DOHH2 (cell line): ENCODE measurements around the gene TNIP3.

ENCODE experiments used
- H3F3A ChIP-seq: fragments of 200-600 bp; sonication (generic), shearing (Covaris generic); 2 replicates; pipeline ENCODE4 v1.6.0; 2016; ENCODE audit warnings: antibody characterized with exemption, mild to moderate bottlenecking; ENCODE audit not compliant: control insufficient read depth, insufficient read depth
- H3K27ac ChIP-seq: fragments of 200-600 bp; sonication (generic); 2 replicates; pipeline ENCODE4 v1.5.1; 2014; ENCODE audit warnings: low read depth, mild to moderate bottlenecking, low read length, moderate library complexity
- H3K27me3 ChIP-seq: fragments of 200-600 bp; sonication (generic); 2 replicates; pipeline ENCODE4 v1.6.1; 2014; ENCODE audit warnings: mild to moderate bottlenecking, low read length, mixed read lengths; ENCODE audit not compliant: control insufficient read depth
- H3K36me3 ChIP-seq: fragments of 200-600 bp; sonication (generic); 2 replicates; pipeline ENCODE4 v1.6.1; 2014; ENCODE audit warnings: mild to moderate bottlenecking, low read length, moderate library complexity, mixed read lengths; ENCODE audit not compliant: control insufficient read depth
- H3K4me1 ChIP-seq: fragments of 200-600 bp; sonication (generic); 2 replicates; pipeline ENCODE4 v1.6.1; 2014; ENCODE audit warnings: mild to moderate bottlenecking, low read length, mixed read lengths; ENCODE audit not compliant: control insufficient read depth
- H3K4me2 ChIP-seq: fragments of 200-600 bp; sonication (generic); 2 replicates; pipeline ENCODE4 v1.6.0; 2014; ENCODE audit warnings: mild to moderate bottlenecking, low read length, moderate library complexity
- H3K4me3 ChIP-seq: fragments of 200-600 bp; sonication (generic); 2 replicates; pipeline ENCODE4 v1.5.1; 2014; ENCODE audit warnings: mild to moderate bottlenecking, low read length, mixed read lengths
- H3K79me2 ChIP-seq: fragments of 200-600 bp; sonication (generic); 2 replicates; pipeline ENCODE4 v1.6.1; 2014; ENCODE audit warnings: mild to moderate bottlenecking, low read length, mixed read lengths; ENCODE audit not compliant: control insufficient read depth
- H3K9me2 ChIP-seq: fragments of 200-600 bp; sonication (generic); replicated peaks from 2 replicates; pipeline ENCODE4 v1.6.1; 2014; ENCODE audit warnings: mild to moderate bottlenecking, low read length, mixed read lengths; ENCODE audit not compliant: control insufficient read depth
- H3K9me3 ChIP-seq: fragments of 200-600 bp; sonication (generic); 2 replicates; pipeline ENCODE4 v1.6.1; 2014; ENCODE audit warnings: antibody characterized with exemption, low read length, mixed read lengths; ENCODE audit not compliant: control insufficient read depth, insufficient read depth
- H4K20me1 ChIP-seq: fragments of 200-600 bp; sonication (generic); 2 replicates; pipeline ENCODE4 v1.6.0; 2014; ENCODE audit warnings: low read depth, mild to moderate bottlenecking, antibody characterized with exemption, low read length, moderate library complexity; ENCODE audit not compliant: control insufficient read depth, insufficient read depth
- CTCF ChIP-seq: fragments of 200-600 bp; sonication (generic); IDR thresholded peaks from one replicate; pipeline ENCODE4 v1.5.1; 2014; ENCODE audit warnings: antibody characterized with exemption, mild to moderate bottlenecking, low read depth, low read length; ENCODE audit not compliant: poor library complexity, severe bottlenecking
- EZH2phosphoT487 ChIP-seq: fragments of 200-600 bp; sonication (generic); IDR thresholded peaks from 2 replicates; pipeline ENCODE4 v1.6.1; 2017; ENCODE audit warnings: borderline replicate concordance, mild to moderate bottlenecking, antibody characterized with exemption, low read length, moderate library complexity, mixed read lengths

Gene TNIP3

GRCh38 chr4:121100093-121100775 is 63.9 kb downstream of the TNIP3 start:
- Histone ChIP-seq H3F3A (no peaks in the 10 kb centered on the region), H3K4me3 (no peak overlapping the region), H3K36me3 (no peaks in the 10 kb centered on the region), H3K27me3 (no peaks in the 10 kb centered on the region), H4K20me1 (no peaks in the 10 kb centered on the region), H3K79me2 (no peaks in the 10 kb centered on the region), H3K9me3 (no peaks in the 10 kb centered on the region), H3K4me2 (no peak overlapping the region), H3K4me1 (no peaks in the 10 kb centered on the region), H3K9me2 (no peaks in the 10 kb centered on the region), H3K27ac (no peak overlapping the region)
- TF ChIP-seq EZH2phosphoT487 (no peak), CTCF (no peak)

- Histone ChIP-seq H4K20me1 (no peaks in the 10 kb centered on the region), H3K4me1 (no peaks in the 10 kb centered on the region), H3F3A (no peaks in the 10 kb centered on the region), H3K36me3 (no peaks in the 10 kb centered on the region), H3K4me2 (no peak overlapping the region), H3K4me3 (no peak overlapping the region), H3K27ac (no peak overlapping the region), H3K9me3 (no peaks in the 10 kb centered on the region), H3K9me2 (no peaks in the 10 kb centered on the region), H3K27me3 (no peaks in the 10 kb centered on the region), H3K79me2 (no peaks in the 10 kb centered on the region)
- TF ChIP-seq CTCF (no peak), EZH2phosphoT487 (no peak)
Observed at GRCh38 chr4:121098266-121098665, 65.9 kb downstream of the TNIP3 start.

GRCh38 chr4:121096629-121097028 is 67.5 kb downstream of the TNIP3 start:
- no peak overlapping the region for H3K27ac ChIP-seq

More at GRCh38 chr4:121096629-121097028, 67.5 kb downstream of the TNIP3 start:
- Histone ChIP-seq H3K4me2 (no peak overlapping the region), H3K4me1 (no peaks in the 10 kb centered on the region), H3K9me3 (no peaks in the 10 kb centered on the region), H3K79me2 (no peaks in the 10 kb centered on the region), H3K36me3 (no peaks in the 10 kb centered on the region), H4K20me1 (no peaks in the 10 kb centered on the region), H3F3A (no peaks in the 10 kb centered on the region), H3K27me3 (no peaks in the 10 kb centered on the region), H3K4me3 (no peak overlapping the region), H3K9me2 (no peaks in the 10 kb centered on the region)
- TF ChIP-seq CTCF (peak; percentile 32), EZH2phosphoT487 (no peak)
